GM08714 (cell line): ENCODE measurements around the gene MAP3K15.

Source experiments
- H3K4me3 ChIP-seq: fragments of 200-500 bp; sonication (Bioruptor generic); 2 replicates; pipeline ENCODE4 v1.5.1; 2014; ENCODE audit warnings: mild to moderate bottlenecking, low read length, inconsistent platforms
- ZNF274 ChIP-seq: IDR thresholded peaks from 2 replicates; pipeline ENCODE4 v1.6.1; 2012; ENCODE audit warnings: mild to moderate bottlenecking, low read depth, low read length

MAP3K15 gene

GRCh38 chrX:19548279-19548678 lies 33.0 kb upstream of the MAP3K15 start:
- no peak overlapping the region for H3K4me3 ChIP-seq
- TF ChIP-seq ZNF274, result no peak

GRCh38 chrX:19545651-19546050 lies 30.3 kb upstream of the MAP3K15 start:
- H3K4me3 ChIP-seq, result no peak overlapping the region
- no peak for TF ChIP-seq ZNF274

- no peak for TF ChIP-seq ZNF274
- no peak overlapping the region for H3K4me3 ChIP-seq
Measured at GRCh38 chrX:19544693-19545305, 29.5 kb upstream of the MAP3K15 start.

GRCh38 chrX:19543951-19544381 lies 28.7 kb upstream of the MAP3K15 start:
- no peak for TF ChIP-seq ZNF274
- H3K4me3 ChIP-seq, result no peak overlapping the region

- TF ChIP-seq ZNF274, result no peak
- H3K4me3 ChIP-seq, result no peak overlapping the region
Measured at GRCh38 chrX:19543020-19543715, 27.9 kb upstream of the MAP3K15 start.

- TF ChIP-seq ZNF274, result no peak
Measured at GRCh38 chrX:19541931-19542330, 26.6 kb upstream of the MAP3K15 start.

GRCh38 chrX:19541196-19541595 lies 25.9 kb upstream of the MAP3K15 start:
- TF ChIP-seq ZNF274, result no peak
- H3K4me3 ChIP-seq, result no peak overlapping the region

More at GRCh38 chrX:19541931-19542330, 26.6 kb upstream of the MAP3K15 start:
- H3K4me3 ChIP-seq, result no peak overlapping the region

- no peak for TF ChIP-seq ZNF274
- no peak overlapping the region for H3K4me3 ChIP-seq
Measured at GRCh38 chrX:19540076-19540475, 24.8 kb upstream of the MAP3K15 start.

GRCh38 chrX:19539665-19540064 lies 24.4 kb upstream of the MAP3K15 start:
- no peak for TF ChIP-seq ZNF274
- no peak overlapping the region for H3K4me3 ChIP-seq

GRCh38 chrX:19535476-19535875 lies 20.2 kb upstream of the MAP3K15 start:
- TF ChIP-seq ZNF274, result no peak
- H3K4me3 ChIP-seq, result no peak overlapping the region

GRCh38 chrX:19532709-19533108 lies 17.4 kb upstream of the MAP3K15 start:
- H3K4me3 ChIP-seq, result no peak overlapping the region
- no peak for TF ChIP-seq ZNF274

GRCh38 chrX:19517965-19518364 lies 2.7 kb upstream of the MAP3K15 start:
- no peak overlapping the region for H3K4me3 ChIP-seq
- TF ChIP-seq ZNF274, result no peak

- H3K4me3 ChIP-seq, result no peak overlapping the region
- no peak for TF ChIP-seq ZNF274
Measured at GRCh38 chrX:19515615-19516105, 352 bp upstream of the MAP3K15 start.

- no peak for TF ChIP-seq ZNF274
- no peak overlapping the region for H3K4me3 ChIP-seq
Measured at GRCh38 chrX:19513383-19513782, 1.9 kb downstream of the MAP3K15 start.

GRCh38 chrX:19512961-19513360 lies 2.3 kb downstream of the MAP3K15 start:
- no peak for TF ChIP-seq ZNF274
- H3K4me3 ChIP-seq, result no peak overlapping the region
